CD4-positive, alpha-beta T cell treated with Interleukin-6 at 100 ng/mL for 8 hours (primary cell): ENCODE results near the gene ADK.
"Not testable (repeated sequence)": the region's sequence is repeated elsewhere in the genome, so short reads cannot be mapped to it uniquely, and the experiment has no call there.

Experiments
- DNase-seq: peaks from one replicate; pipeline ENCODE4 v3.0.0-alpha.2; 2020; ENCODE audit warnings: mixed read lengths, low spot score

ADK gene

GRCh38 chr10:74491014-74491413, 340.0 kb downstream of the ADK start:
- no peak for DNase-seq

- not testable (repeated sequence) for DNase-seq
These were observed 345.3 kb downstream of the ADK start for GRCh38 chr10:74496276-74496675.

- DNase-seq = not testable (repeated sequence)
These were observed 347.6 kb downstream of the ADK start for GRCh38 chr10:74498664-74499063.

GRCh38 chr10:74500026-74500704, 349.1 kb downstream of the ADK start:
- no peak for DNase-seq

GRCh38 chr10:74500816-74501215, 349.8 kb downstream of the ADK start:
- DNase-seq = no peak

GRCh38 chr10:74502963-74503608, 352.1 kb downstream of the ADK start:
- DNase-seq = no peak

GRCh38 chr10:74507951-74508350, 356.9 kb downstream of the ADK start:
- DNase-seq = no peak

- DNase-seq = no peak
These were observed 359.6 kb downstream of the ADK start for GRCh38 chr10:74510594-74510993.

- DNase-seq = no peak
These were observed 360.0 kb downstream of the ADK start for GRCh38 chr10:74511051-74511450.

- DNase-seq = no peak
These were observed 363.3 kb downstream of the ADK start for GRCh38 chr10:74514322-74514721.

- DNase-seq = no peak
These were observed 367.0 kb downstream of the ADK start for GRCh38 chr10:74518061-74518460.

GRCh38 chr10:74521526-74521925, 370.5 kb downstream of the ADK start:
- DNase-seq = no peak

- no peak for DNase-seq
These were observed 372.2 kb downstream of the ADK start for GRCh38 chr10:74523199-74523598.

GRCh38 chr10:74525885-74526284, 374.9 kb downstream of the ADK start:
- DNase-seq = no peak

GRCh38 chr10:74527611-74528010, 376.6 kb downstream of the ADK start:
- not testable (repeated sequence) for DNase-seq

GRCh38 chr10:74529205-74529604, 378.2 kb downstream of the ADK start:
- no peak for DNase-seq

- no peak for DNase-seq
These were observed 380.0 kb downstream of the ADK start for GRCh38 chr10:74530981-74531380.

- DNase-seq = no peak
These were observed 388.3 kb downstream of the ADK start for GRCh38 chr10:74539317-74539716.

GRCh38 chr10:74541375-74541774, 390.4 kb downstream of the ADK start:
- no peak for DNase-seq

GRCh38 chr10:74542077-74542476, 391.1 kb downstream of the ADK start:
- no peak for DNase-seq

GRCh38 chr10:74543276-74543675, 392.3 kb downstream of the ADK start:
- no peak for DNase-seq

- no peak for DNase-seq
These were observed 393.1 kb downstream of the ADK start for GRCh38 chr10:74544106-74544505.

GRCh38 chr10:74548676-74549075, 397.7 kb downstream of the ADK start:
- no peak for DNase-seq
